Mesenchymal stem cell (in vitro differentiated cells and primary cell): ENCODE measurements around the gene CELF5.
A peak's percentile ranks its signal among the peaks of the same experiment; 100 is the strongest.

Experiments
- DNase-seq: peaks from one replicate; pipeline ENCODE4 v3.0.0-alpha.2; 2013
- H2AFZ ChIP-seq: one replicate; pipeline ENCODE4 v1.6.1; 2013; ENCODE audit warnings: low read depth, mild to moderate bottlenecking, control low read depth, inconsistent platforms, low read length, moderate library complexity
- H2AK5ac ChIP-seq: 2 replicates; pipeline ENCODE4 v1.6.1; 2013; ENCODE audit warnings: low read length, moderate library complexity, mild to moderate bottlenecking, inconsistent platforms; ENCODE audit not compliant: severe bottlenecking
- H2BK120ac ChIP-seq: one replicate; pipeline ENCODE4 v1.6.1; 2013; ENCODE audit warnings: low read depth, mild to moderate bottlenecking, inconsistent platforms, low read length, moderate library complexity
- H2BK12ac ChIP-seq, 2 experiments: one replicate each; pipeline ENCODE4 v1.6.1; 2013; ENCODE audit warnings: inconsistent platforms in 2 of 2, low read length in 2 of 2, mild to moderate bottlenecking in 2 of 2, moderate library complexity in 2 of 2, control low read depth in 1 of 2
- H2BK15ac ChIP-seq: one replicate; pipeline ENCODE4 v1.6.1; 2013; ENCODE audit warnings: mild to moderate bottlenecking, low read depth, inconsistent platforms; ENCODE audit not compliant: poor library complexity, severe bottlenecking
- H2BK5ac ChIP-seq: 2 replicates; pipeline ENCODE4 v1.6.1; 2013; ENCODE audit warnings: low read depth, mild to moderate bottlenecking, low read length, control low read depth, inconsistent platforms; ENCODE audit not compliant: poor library complexity, severe bottlenecking
- H3K14ac ChIP-seq, 2 experiments: one replicate each; pipeline ENCODE4 v1.6.1; 2013; ENCODE audit warnings: inconsistent platforms in 2 of 2, low read length in 2 of 2, control low read depth in 1 of 2, mild to moderate bottlenecking in 1 of 2, moderate library complexity in 1 of 2
- H3K18ac ChIP-seq, 2 experiments: one replicate each; pipeline ENCODE4 v1.6.1; 2013; ENCODE audit warnings: inconsistent platforms in 2 of 2, low read length in 2 of 2, control low read depth in 1 of 2, low read depth in 1 of 2, mild to moderate bottlenecking in 1 of 2
- H3K23ac ChIP-seq, 2 experiments: one replicate each; pipeline ENCODE4 v1.6.1; 2013; ENCODE audit warnings: inconsistent platforms in 2 of 2, low read length in 2 of 2, mild to moderate bottlenecking in 2 of 2, moderate library complexity in 2 of 2, control low read depth in 1 of 2
- H3K27ac ChIP-seq: 2 replicates; pipeline ENCODE4 v1.5.1; 2013; ENCODE audit warnings: mild to moderate bottlenecking, moderate library complexity, low read length, control low read depth, inconsistent platforms; ENCODE audit not compliant: poor library complexity, severe bottlenecking
- H3K27me3 ChIP-seq, 2 experiments: 2 replicates each; pipeline versions ENCODE4 v1.6.1 to v1.7.0; 2013; ENCODE audit warnings: low read length in 2 of 2, mild to moderate bottlenecking in 2 of 2, moderate library complexity in 2 of 2, control low read depth in 1 of 2, inconsistent platforms in 1 of 2; ENCODE audit not compliant: control insufficient read depth in 1 of 2, insufficient read depth in 1 of 2
- H3K36me3 ChIP-seq, 2 experiments: 2 replicates each; pipeline versions ENCODE4 v1.6.1 to v1.7.0; 2013; ENCODE audit warnings: low read length in 2 of 2, control low read depth in 1 of 2, inconsistent platforms in 1 of 2, low read depth in 1 of 2, mild to moderate bottlenecking in 1 of 2; ENCODE audit not compliant: insufficient read depth in 2 of 2, control insufficient read depth in 1 of 2
- H3K4ac ChIP-seq, 2 experiments: one replicate each; pipeline ENCODE4 v1.6.1; 2013; ENCODE audit warnings: inconsistent platforms in 2 of 2, low read length in 2 of 2, mild to moderate bottlenecking in 2 of 2, moderate library complexity in 2 of 2, control low read depth in 1 of 2, low read depth in 1 of 2
- H3K4me1 ChIP-seq: 2 replicates; pipeline ENCODE4 v1.6.1; 2013; ENCODE audit warnings: low read depth, low read length, control low read depth; ENCODE audit not compliant: control insufficient read depth, insufficient read depth
- H3K4me2 ChIP-seq: 2 replicates; pipeline ENCODE4 v1.6.1; 2013; ENCODE audit warnings: low read length, mild to moderate bottlenecking, inconsistent platforms; ENCODE audit not compliant: poor library complexity, severe bottlenecking
- H3K4me3 ChIP-seq, 2 experiments: 2 replicates each; pipeline versions ENCODE4 v1.5.1 to v1.7.0; 2013; ENCODE audit warnings: low read length in 2 of 2, mild to moderate bottlenecking in 2 of 2, control low read depth in 1 of 2, low read depth in 1 of 2; ENCODE audit not compliant: insufficient read depth in 1 of 2
- H3K79me1 ChIP-seq: replicated peaks from 2 replicates; pipeline ENCODE4 v1.6.1; 2013; ENCODE audit warnings: mild to moderate bottlenecking, control low read depth, low read length, inconsistent platforms; ENCODE audit not compliant: poor library complexity, severe bottlenecking
- H3K9ac ChIP-seq: 2 replicates; pipeline ENCODE4 v1.7.0; 2013; ENCODE audit warnings: mild to moderate bottlenecking, low read length, moderate library complexity
- H3K9me3 ChIP-seq: 2 replicates; pipeline ENCODE4 v1.7.0; 2013; ENCODE audit warnings: mild to moderate bottlenecking, low read length; ENCODE audit not compliant: control insufficient read depth
- H4K8ac ChIP-seq: one replicate; pipeline ENCODE4 v1.6.1; 2013; ENCODE audit warnings: inconsistent platforms, mild to moderate bottlenecking, low read length, moderate library complexity
- H4K91ac ChIP-seq: one replicate; pipeline ENCODE4 v1.6.1; 2013; ENCODE audit warnings: mild to moderate bottlenecking, low read length, inconsistent platforms
- WGBS: methylation state at CpG from one replicate; pipeline ENCODE4 v1.1.7; 2013; ENCODE audit warnings: mixed read lengths; 5-methylcytosine and 5-hydroxymethylcytosine counted together

Gene CELF5

DNA sequence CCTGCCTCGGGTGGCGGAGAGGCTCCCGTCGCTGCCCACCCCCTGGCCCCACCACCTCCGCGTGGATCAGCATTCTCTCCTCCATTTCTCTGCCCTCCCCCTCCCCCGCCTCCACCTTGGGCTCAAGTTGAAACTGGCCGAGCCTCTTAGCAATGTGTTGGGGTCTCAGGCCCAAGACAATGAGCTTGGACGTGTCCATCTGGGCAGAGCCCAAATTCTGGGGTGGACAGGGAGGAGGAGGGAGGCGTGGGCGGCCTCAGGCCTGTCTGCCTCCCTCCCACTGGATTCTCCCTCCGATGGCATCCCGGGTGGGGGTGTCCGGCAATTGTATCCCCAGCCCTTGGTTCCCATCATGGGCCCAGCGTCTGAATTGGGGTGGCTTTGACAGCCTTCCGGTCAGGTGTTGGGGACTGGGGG is 1.2 kb downstream of the CELF5 start:
- no peak overlapping the region for H2BK120ac ChIP-seq
- no peak overlapping the region for H3K14ac ChIP-seq
- no peak overlapping the region for H3K4me3 ChIP-seq
- H3K4ac ChIP-seq: no peak overlapping the region
- 43% methylated on average over 13 of the region's 16 CpGs for WGBS
- H3K36me3 ChIP-seq: peaks cover 0 to 3% of the 10 kb centered on the region in 2 experiments
- H4K8ac ChIP-seq: no peak overlapping the region
- no peak overlapping the region for H2AFZ ChIP-seq
- H3K27me3 ChIP-seq: peaks cover 64 to 66% of the 10 kb centered on the region in 2 experiments
- no peak overlapping the region for H2AK5ac ChIP-seq
- no peak overlapping the region for H3K27ac ChIP-seq
- no peak for DNase-seq
- no peaks in the 10 kb centered on the region for H3K79me1 ChIP-seq
- H3K4me1 ChIP-seq: peaks cover 11% of the 10 kb centered on the region
- no peak overlapping the region for H3K4me2 ChIP-seq
- no peak overlapping the region for H3K23ac ChIP-seq
- H3K9me3 ChIP-seq: no peaks in the 10 kb centered on the region
- H2BK12ac ChIP-seq: no peak overlapping the region
- no peak overlapping the region for H2BK15ac ChIP-seq
- H3K18ac ChIP-seq: no peak overlapping the region
- H4K91ac ChIP-seq: no peak overlapping the region
- H2BK5ac ChIP-seq: no peak overlapping the region
- no peak overlapping the region for H3K9ac ChIP-seq

DNA sequence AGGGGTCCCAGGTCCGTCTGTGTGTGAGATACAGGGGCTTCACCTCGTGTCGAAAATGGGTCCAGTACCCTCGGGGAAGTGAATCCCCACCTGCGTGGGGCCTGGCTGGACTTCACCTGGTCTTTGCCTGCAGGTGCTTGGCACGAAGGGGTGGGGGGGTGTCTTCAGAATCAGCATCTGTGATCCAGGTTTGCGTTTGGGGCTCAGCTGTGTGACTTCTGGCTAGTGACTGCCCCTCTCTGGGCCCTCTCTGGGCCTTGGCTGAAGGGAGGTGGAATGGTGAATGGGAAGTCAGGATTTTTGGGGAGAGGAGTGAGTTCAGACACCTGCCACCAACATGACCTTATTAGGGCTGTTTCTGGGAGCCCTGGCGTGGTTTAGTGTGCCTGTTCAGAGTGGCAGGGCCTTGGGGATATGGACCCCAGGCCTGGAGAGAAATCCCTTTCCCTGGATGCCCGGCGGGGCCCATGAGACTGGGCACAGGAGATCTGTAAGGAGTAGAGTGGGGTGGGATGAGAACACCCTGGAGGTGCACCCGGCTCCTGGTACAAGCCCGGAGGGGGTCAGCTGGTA is 2.7 kb downstream of the CELF5 start:
- H2AFZ ChIP-seq: no peak overlapping the region
- H2BK5ac ChIP-seq: no peak overlapping the region
- no peak overlapping the region for H2BK120ac ChIP-seq
- H3K27me3 ChIP-seq: peaks cover 68 to 72% of the 10 kb centered on the region in 2 experiments
- no peak overlapping the region for H3K4ac ChIP-seq
- H3K14ac ChIP-seq: no peak overlapping the region
- H2BK12ac ChIP-seq: no peak overlapping the region
- peaks cover 0 to 3% of the 10 kb centered on the region in 2 experiments for H3K36me3 ChIP-seq
- H4K8ac ChIP-seq: no peak overlapping the region
- H4K91ac ChIP-seq: no peak overlapping the region
- H3K23ac ChIP-seq: no peak overlapping the region
- DNase-seq: no peak
- 68% methylated on average over 12 of the region's 12 CpGs for WGBS
- no peak overlapping the region for H3K4me3 ChIP-seq
- H3K9ac ChIP-seq: no peak overlapping the region
- no peaks in the 10 kb centered on the region for H3K79me1 ChIP-seq
- no peak overlapping the region for H2AK5ac ChIP-seq
- peaks cover 11% of the 10 kb centered on the region for H3K4me1 ChIP-seq
- no peak overlapping the region for H2BK15ac ChIP-seq
- no peak overlapping the region for H3K4me2 ChIP-seq
- H3K9me3 ChIP-seq: no peaks in the 10 kb centered on the region
- H3K18ac ChIP-seq: no peak overlapping the region
- H3K27ac ChIP-seq: no peak overlapping the region

GRCh38 chr19:3229346-3229743 is 4.9 kb downstream of the CELF5 start:
- H4K91ac ChIP-seq: no peak overlapping the region
- H3K9me3 ChIP-seq: no peaks in the 10 kb centered on the region
- no peak overlapping the region for H2BK5ac ChIP-seq
- no peak overlapping the region for H3K9ac ChIP-seq
- 65% methylated on average over 9 of the region's 9 CpGs for WGBS
- no peak overlapping the region for H3K4me2 ChIP-seq
- H3K14ac ChIP-seq: no peak overlapping the region
- H2BK120ac ChIP-seq: no peak overlapping the region
- no peak overlapping the region for H2AK5ac ChIP-seq
- H2BK12ac ChIP-seq: no peak overlapping the region
- no peak overlapping the region for H4K8ac ChIP-seq
- peaks cover 0 to 3% of the 10 kb centered on the region in 2 experiments for H3K36me3 ChIP-seq
- peaks cover 11% of the 10 kb centered on the region for H3K4me1 ChIP-seq
- H3K79me1 ChIP-seq: no peaks in the 10 kb centered on the region
- H3K4ac ChIP-seq: no peak overlapping the region
- no peak overlapping the region for H3K18ac ChIP-seq
- no peak overlapping the region for H3K4me3 ChIP-seq
- H2AFZ ChIP-seq: no peak overlapping the region
- no peak overlapping the region for H3K23ac ChIP-seq
- peak overlapping the region; percentile 57 for H2BK15ac ChIP-seq
- H3K27me3 ChIP-seq: peaks cover 61 to 74% of the 10 kb centered on the region in 2 experiments
- DNase-seq: no peak
- no peak overlapping the region for H3K27ac ChIP-seq

GRCh38 chr19:3229888-3230496 is 5.5 kb downstream of the CELF5 start:
- Histone ChIP-seq H3K4me1 (peaks cover 7% of the 10 kb centered on the region), H3K27me3 (peaks cover 64 to 81% of the 10 kb centered on the region in 2 experiments), H3K79me1 (no peaks in the 10 kb centered on the region), H3K36me3 (peaks cover 0 to 3% of the 10 kb centered on the region in 2 experiments), H4K8ac (no peak overlapping the region), H2BK120ac (no peak overlapping the region), H3K27ac (no peak overlapping the region), H3K4ac (no peak overlapping the region), H2BK15ac (no peak overlapping the region), H2BK5ac (no peak overlapping the region), H2AFZ (no peak overlapping the region), H3K23ac (no peak overlapping the region), H2BK12ac (no peak overlapping the region), H2AK5ac (no peak overlapping the region), H3K14ac (no peak overlapping the region), H4K91ac (no peak overlapping the region), H3K9ac (no peak overlapping the region), H3K4me3 (no peak overlapping the region), H3K18ac (no peak overlapping the region), H3K4me2 (no peak overlapping the region), H3K9me3 (no peaks in the 10 kb centered on the region)
- no peak for DNase-seq
- WGBS: 86% methylated on average over 3 of the region's 4 CpGs
